KMS-11 (cell line): ENCODE data around the gene ADSS1.

Experiments
- H2AFZ ChIP-seq: fragments of 200-600 bp; sonication (generic); 2 replicates; pipeline ENCODE4 v1.6.1; 2016; ENCODE audit warnings: antibody characterized with exemption, mixed run types, low read depth
- H3K27ac ChIP-seq: fragments of 200-600 bp; sonication (generic); 2 replicates; pipeline ENCODE4 v1.6.1; 2016; ENCODE audit warnings: mild to moderate bottlenecking, mixed run types
- H3K27me3 ChIP-seq: fragments of 200-600 bp; sonication (generic); 2 replicates; pipeline ENCODE4 v1.6.1; 2017; ENCODE audit warnings: mild to moderate bottlenecking, low read depth, mixed run types, moderate library complexity; ENCODE audit not compliant: insufficient read depth
- H3K36me3 ChIP-seq: fragments of 200-600 bp; sonication (generic); 2 replicates; pipeline ENCODE4 v1.6.1; 2017; ENCODE audit warnings: mild to moderate bottlenecking, mixed run types; ENCODE audit not compliant: insufficient read depth
- H3K4me1 ChIP-seq: fragments of 200-600 bp; sonication (generic); 2 replicates; pipeline ENCODE4 v1.6.1; 2016; ENCODE audit warnings: mild to moderate bottlenecking, low read depth, mixed run types; ENCODE audit not compliant: poor library complexity, severe bottlenecking
- H3K4me2 ChIP-seq: fragments of 200-600 bp; sonication (generic); 2 replicates; pipeline ENCODE4 v1.7.0; 2016; ENCODE audit warnings: mild to moderate bottlenecking, mixed run types
- H3K4me3 ChIP-seq: fragments of 200-600 bp; sonication (generic); IDR thresholded peaks from 2 replicates; pipeline ENCODE4 v1.6.1; 2017; ENCODE audit warnings: low read depth, low read length, mixed read lengths; ENCODE audit not compliant: insufficient read depth
- H3K79me2 ChIP-seq: fragments of 200-600 bp; sonication (generic); 2 replicates; pipeline ENCODE4 v1.6.1; 2016; ENCODE audit warnings: low read depth, mixed run types; ENCODE audit not compliant: insufficient read depth
- H3K9ac ChIP-seq: fragments of 200-600 bp; sonication (generic); 2 replicates; pipeline ENCODE4 v1.6.1; 2016; ENCODE audit warnings: mild to moderate bottlenecking, mixed run types
- H4K20me1 ChIP-seq: fragments of 200-600 bp; sonication (generic); 2 replicates; pipeline ENCODE4 v1.6.1; 2016; ENCODE audit warnings: mild to moderate bottlenecking, mixed run types; ENCODE audit not compliant: insufficient read depth
- CTCF ChIP-seq: fragments of 200-600 bp; sonication (generic); conservative IDR thresholded peaks from 2 replicates; pipeline ENCODE4 v1.6.1; 2017; ENCODE audit warnings: low read depth, mild to moderate bottlenecking, antibody characterized with exemption, low read length, moderate library complexity, mixed read lengths

The ADSS1 gene

GRCh38 chr14:104680806-104681688, 43.0 kb upstream of the ADSS1 start:
- Histone ChIP-seq H3K27me3 (no peaks in the 10 kb centered on the region), H3K9ac (no peak overlapping the region), H3K79me2 (no peaks in the 10 kb centered on the region), H3K4me1 (peaks cover 7% of the 10 kb centered on the region), H2AFZ (no peak overlapping the region), H3K4me2 (no peak overlapping the region), H3K27ac (no peak overlapping the region), H4K20me1 (no peaks in the 10 kb centered on the region), H3K4me3 (no peak overlapping the region), H3K36me3 (no peaks in the 10 kb centered on the region)
- no peak for TF ChIP-seq CTCF

GRCh38 chr14:104681689-104682074, 42.3 kb upstream of the ADSS1 start:
- Histone ChIP-seq H3K27me3 (no peaks in the 10 kb centered on the region), H3K79me2 (no peaks in the 10 kb centered on the region), H2AFZ (no peak overlapping the region), H3K9ac (no peak overlapping the region), H4K20me1 (no peaks in the 10 kb centered on the region), H3K4me1 (peaks cover 7% of the 10 kb centered on the region), H3K4me3 (no peak overlapping the region), H3K36me3 (no peaks in the 10 kb centered on the region), H3K27ac (no peak overlapping the region), H3K4me2 (no peak overlapping the region)
- no peak for TF ChIP-seq CTCF

- Histone ChIP-seq H3K36me3 (no peaks in the 10 kb centered on the region), H3K4me1 (peaks cover 7% of the 10 kb centered on the region), H3K79me2 (no peaks in the 10 kb centered on the region), H3K27me3 (no peaks in the 10 kb centered on the region), H3K4me2 (no peak overlapping the region), H3K9ac (no peak overlapping the region), H3K27ac (no peak overlapping the region), H2AFZ (no peak overlapping the region), H4K20me1 (no peaks in the 10 kb centered on the region), H3K4me3 (no peak overlapping the region)
- no peak for TF ChIP-seq CTCF
These were observed 41.9 kb upstream of the ADSS1 start for GRCh38 chr14:104682107-104682593.

- Histone ChIP-seq H3K27ac (no peak overlapping the region), H4K20me1 (no peaks in the 10 kb centered on the region), H3K4me1 (no peaks in the 10 kb centered on the region), H3K9ac (no peak overlapping the region), H3K4me2 (no peak overlapping the region), H2AFZ (no peak overlapping the region), H3K4me3 (no peak overlapping the region), H3K27me3 (no peaks in the 10 kb centered on the region), H3K79me2 (no peaks in the 10 kb centered on the region), H3K36me3 (no peaks in the 10 kb centered on the region)
- TF ChIP-seq CTCF = no peak
These were observed 40.2 kb upstream of the ADSS1 start for GRCh38 chr14:104683653-104684448.
